Measurements from ENCODE around the gene PRKCB. TPM values are rescaled to one million over a fixed set of nuclear protein-coding genes. Genes with fewer than 3 reads are reported as not detected.
"Not testable (repeated sequence)": the region's sequence is repeated elsewhere in the genome, so short reads cannot be mapped to it uniquely, and the experiment has no call there.

The PRKCB gene
- total RNA-seq, 1 donor from 2014 or later: 3.2 TPM

- no peak for DNase-seq
These were observed 342.7 kb downstream of the PRKCB start for GRCh38 chr16:24178496-24178895.

GRCh38 chr16:24180451-24180850 is 344.7 kb downstream of the PRKCB start:
- DNase-seq: no peak

GRCh38 chr16:24188021-24188542 is 352.3 kb downstream of the PRKCB start:
- DNase-seq: no peak

- no peak for DNase-seq
These were observed 353.1 kb downstream of the PRKCB start for GRCh38 chr16:24188751-24189318.

GRCh38 chr16:24189941-24190340 is 354.2 kb downstream of the PRKCB start:
- no peak for DNase-seq

GRCh38 chr16:24191876-24192402 is 356.2 kb downstream of the PRKCB start:
- DNase-seq: no peak

GRCh38 chr16:24195221-24195620 is 359.4 kb downstream of the PRKCB start:
- no peak for DNase-seq

- DNase-seq: no peak
These were observed 363.2 kb downstream of the PRKCB start for GRCh38 chr16:24198807-24199533.

- no peak for DNase-seq
These were observed 367.9 kb downstream of the PRKCB start for GRCh38 chr16:24203675-24204074.

- DNase-seq: no peak
These were observed 368.4 kb downstream of the PRKCB start for GRCh38 chr16:24204150-24204665.

- DNase-seq: no peak
These were observed 371.1 kb downstream of the PRKCB start for GRCh38 chr16:24206926-24207325.

- DNase-seq: no peak
These were observed 372.9 kb downstream of the PRKCB start for GRCh38 chr16:24208710-24209109.

- DNase-seq: no peak
These were observed 379.2 kb downstream of the PRKCB start for GRCh38 chr16:24214992-24215391.

- DNase-seq: no peak
These were observed 381.2 kb downstream of the PRKCB start for GRCh38 chr16:24216961-24217360.

GRCh38 chr16:24217461-24217860 is 381.7 kb downstream of the PRKCB start:
- DNase-seq: no peak

GRCh38 chr16:24218299-24218698 is 382.5 kb downstream of the PRKCB start:
- no peak for DNase-seq

GRCh38 chr16:24221219-24221618 is 385.4 kb downstream of the PRKCB start:
- DNase-seq: no peak

- no peak for DNase-seq
These were observed 392.7 kb downstream of the PRKCB start for GRCh38 chr16:24228514-24228913.

- DNase-seq: no peak
These were observed 397.2 kb downstream of the PRKCB start for GRCh38 chr16:24232936-24233335.

- DNase-seq: no peak
These were observed 399.0 kb downstream of the PRKCB start for GRCh38 chr16:24234737-24235136.

GRCh38 chr16:24235806-24236205 is 400.0 kb downstream of the PRKCB start:
- no peak for DNase-seq

- not testable (repeated sequence) for DNase-seq
These were observed 403.1 kb downstream of the PRKCB start for GRCh38 chr16:24238846-24239245.

GRCh38 chr16:24246911-24247607 is 411.3 kb downstream of the PRKCB start:
- DNase-seq: no peak

Data from skin of body (tissue), 2 donors.